ENCODE data around the gene ABCA1. TPM values are rescaled to one million over a fixed set of nuclear protein-coding genes. Genes with fewer than 3 reads are reported as not detected.
A peak's percentile ranks its signal among the peaks of the same experiment; 100 is the strongest.

ABCA1 gene
- total and polyA plus RNA-seq, 4 donors: 10.2 to 43.0 (median 27.8) TPM

DNA sequence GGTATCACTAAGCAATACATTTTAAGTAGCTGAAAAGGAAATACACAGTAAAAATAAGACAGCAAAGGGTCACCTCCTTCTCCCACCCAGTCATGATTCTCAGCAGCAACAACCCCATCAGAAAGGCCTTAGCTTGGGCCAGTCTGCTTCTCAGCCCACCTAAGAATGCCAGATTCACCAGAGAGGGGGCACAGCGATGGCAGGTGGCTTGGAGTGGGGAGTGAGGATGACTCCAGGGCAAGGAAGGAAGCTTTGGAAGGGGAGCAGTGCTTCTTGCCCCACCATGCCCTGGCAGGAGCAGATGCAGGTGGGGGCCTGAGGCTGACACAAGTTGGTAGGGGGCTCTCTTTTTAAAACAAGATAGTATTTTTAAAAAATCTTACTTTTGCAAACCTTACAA, 51.4 kb downstream of the ABCA1 start:
- no peak overlapping the region for H3K27ac ChIP-seq (ENCODE audit: low read depth, low read length)

DNA sequence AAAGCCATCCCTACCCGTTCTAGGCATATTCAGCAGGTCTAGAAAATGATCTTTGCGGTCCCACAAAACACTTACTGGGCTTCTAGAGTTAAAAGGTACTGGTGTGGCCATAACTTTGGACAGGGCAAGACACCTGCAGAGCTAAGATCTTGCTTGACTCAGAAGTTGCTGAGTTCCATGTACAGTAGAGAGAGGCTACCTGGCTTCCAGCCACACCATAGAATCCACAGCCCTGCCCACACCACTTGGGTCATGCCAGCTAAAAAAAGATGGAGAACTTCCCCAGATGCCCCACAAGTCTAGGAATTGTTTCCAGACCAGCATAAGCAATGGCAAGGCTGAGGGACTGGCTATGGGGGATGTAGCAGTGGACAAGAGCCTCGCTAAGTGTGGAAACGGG, 52.1 kb downstream of the ABCA1 start:
- H3K27ac ChIP-seq (ENCODE audit: low read depth, low read length): no peak overlapping the region
- 94% methylated on average over 2 of the region's 4 CpGs for WGBS (ENCODE audit: insufficient coverage)
- no peaks in the 10 kb centered on the region for H3K27me3 ChIP-seq (ENCODE audit: control insufficient read depth, insufficient read depth, low read length)
- H3K4me1 ChIP-seq (ENCODE audit: control insufficient read depth, insufficient read depth, low read length): no peaks in the 10 kb centered on the region
- no peak for DNase-seq (ENCODE audit: low read depth in 4 of 6, low spot score in 6 of 6)
- peaks cover 3% of the 10 kb centered on the region for H3K36me3 ChIP-seq (ENCODE audit: control insufficient read depth, insufficient read depth, low read length)
- H3K9me3 ChIP-seq (ENCODE audit: control insufficient read depth, insufficient read depth, low read length): no peaks in the 10 kb centered on the region
- H3K4me3 ChIP-seq (ENCODE audit: low read depth, low read length): no peak overlapping the region

More for the DNA sequence above, 51.4 kb downstream of the ABCA1 start:
- WGBS (ENCODE audit: insufficient coverage): 100% methylated on average over 1 of the region's 1 CpG
- no peak for DNase-seq (ENCODE audit: low read depth in 4 of 6, low spot score in 6 of 6)
- Histone ChIP-seq H3K36me3 (ENCODE audit: control insufficient read depth, insufficient read depth, low read length) (peaks cover 3% of the 10 kb centered on the region), H3K27me3 (ENCODE audit: control insufficient read depth, insufficient read depth, low read length) (no peaks in the 10 kb centered on the region), H3K9me3 (ENCODE audit: control insufficient read depth, insufficient read depth, low read length) (no peaks in the 10 kb centered on the region), H3K4me1 (ENCODE audit: control insufficient read depth, insufficient read depth, low read length) (peaks cover 1% of the 10 kb centered on the region), H3K4me3 (ENCODE audit: low read depth, low read length) (no peak overlapping the region)

DNA sequence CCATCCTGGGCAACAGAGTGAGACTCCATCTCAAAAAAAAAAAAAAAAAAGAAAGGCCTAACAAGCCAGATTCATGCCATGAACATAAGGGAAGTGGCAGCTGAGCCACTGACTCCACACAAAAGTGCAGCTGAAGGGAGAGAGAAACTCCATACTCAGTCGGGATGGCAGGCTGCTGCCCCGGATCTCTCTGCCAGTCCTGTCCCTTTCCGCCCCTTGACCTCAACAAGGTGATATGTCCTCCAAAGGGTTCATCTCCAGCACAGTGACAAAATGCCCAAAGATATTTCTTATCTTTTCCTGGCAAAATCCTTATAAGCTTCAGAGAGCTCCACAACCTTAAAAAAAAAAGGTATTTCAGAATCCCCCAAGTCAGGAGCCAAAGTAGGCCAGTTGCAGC, 52.6 kb downstream of the ABCA1 start:
- no peak overlapping the region for H3K27ac ChIP-seq (ENCODE audit: low read depth, low read length)

DNA sequence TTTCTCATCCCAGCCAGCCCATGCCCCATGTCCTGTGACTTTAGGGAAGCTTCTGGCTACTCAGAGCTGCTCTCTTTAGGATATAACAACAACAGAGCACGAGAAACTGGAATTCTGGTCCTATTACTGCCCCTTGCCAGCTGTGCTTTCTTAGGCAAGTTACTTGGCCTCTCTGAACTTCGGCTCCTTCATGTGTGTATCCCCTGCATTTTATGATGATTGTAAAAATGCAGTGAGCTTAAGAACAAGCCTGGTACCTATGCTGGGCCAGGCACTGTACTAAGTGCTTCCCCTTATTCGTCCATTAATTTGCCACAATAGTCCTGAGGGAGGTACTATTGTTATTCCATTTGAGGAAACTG, 54.5 kb downstream of the ABCA1 start:
- Histone ChIP-seq H3K27me3 (ENCODE audit: control insufficient read depth, insufficient read depth, low read length) (no peaks in the 10 kb centered on the region), H3K4me1 (ENCODE audit: control insufficient read depth, insufficient read depth, low read length) (peaks cover 12% of the 10 kb centered on the region), H3K36me3 (ENCODE audit: control insufficient read depth, insufficient read depth, low read length) (peaks cover 3% of the 10 kb centered on the region), H3K27ac (ENCODE audit: low read depth, low read length) (no peak overlapping the region), H3K4me3 (ENCODE audit: low read depth, low read length) (no peak overlapping the region), H3K9me3 (ENCODE audit: control insufficient read depth, insufficient read depth, low read length) (no peaks in the 10 kb centered on the region)
- DNase-seq (ENCODE audit: low read depth in 4 of 6, low spot score in 6 of 6): no peak
- WGBS (ENCODE audit: insufficient coverage): 79% methylated on average over 3 of the region's 3 CpGs

More for the DNA sequence above, 52.6 kb downstream of the ABCA1 start:
- peaks cover 3% of the 10 kb centered on the region for H3K36me3 ChIP-seq (ENCODE audit: control insufficient read depth, insufficient read depth, low read length)
- H3K4me1 ChIP-seq (ENCODE audit: control insufficient read depth, insufficient read depth, low read length): no peaks in the 10 kb centered on the region
- 100% methylated on average over 3 of the region's 3 CpGs for WGBS (ENCODE audit: insufficient coverage)
- no peak overlapping the region for H3K4me3 ChIP-seq (ENCODE audit: low read depth, low read length)
- no peaks in the 10 kb centered on the region for H3K27me3 ChIP-seq (ENCODE audit: control insufficient read depth, insufficient read depth, low read length)
- no peak for DNase-seq (ENCODE audit: low read depth in 4 of 6, low spot score in 6 of 6)
- no peaks in the 10 kb centered on the region for H3K9me3 ChIP-seq (ENCODE audit: control insufficient read depth, insufficient read depth, low read length)

- H3K27ac ChIP-seq (ENCODE audit: low read depth, low read length): no peak overlapping the region
- H3K27me3 ChIP-seq (ENCODE audit: control insufficient read depth, insufficient read depth, low read length): no peaks in the 10 kb centered on the region
- WGBS (ENCODE audit: insufficient coverage): 83% methylated on average over 2 of the region's 6 CpGs
- H3K36me3 ChIP-seq (ENCODE audit: control insufficient read depth, insufficient read depth, low read length): peaks cover 3% of the 10 kb centered on the region
- peaks cover 16% of the 10 kb centered on the region for H3K4me1 ChIP-seq (ENCODE audit: control insufficient read depth, insufficient read depth, low read length)
- H3K4me3 ChIP-seq (ENCODE audit: low read depth, low read length): no peak overlapping the region
- no peaks in the 10 kb centered on the region for H3K9me3 ChIP-seq (ENCODE audit: control insufficient read depth, insufficient read depth, low read length)
- DNase-seq (ENCODE audit: low read depth in 4 of 6, low spot score in 6 of 6): peak in 1 of 6 donors; percentile 52
Observed at GRCh38 chr9:104872656-104873488, 55.1 kb downstream of the ABCA1 start.

DNA sequence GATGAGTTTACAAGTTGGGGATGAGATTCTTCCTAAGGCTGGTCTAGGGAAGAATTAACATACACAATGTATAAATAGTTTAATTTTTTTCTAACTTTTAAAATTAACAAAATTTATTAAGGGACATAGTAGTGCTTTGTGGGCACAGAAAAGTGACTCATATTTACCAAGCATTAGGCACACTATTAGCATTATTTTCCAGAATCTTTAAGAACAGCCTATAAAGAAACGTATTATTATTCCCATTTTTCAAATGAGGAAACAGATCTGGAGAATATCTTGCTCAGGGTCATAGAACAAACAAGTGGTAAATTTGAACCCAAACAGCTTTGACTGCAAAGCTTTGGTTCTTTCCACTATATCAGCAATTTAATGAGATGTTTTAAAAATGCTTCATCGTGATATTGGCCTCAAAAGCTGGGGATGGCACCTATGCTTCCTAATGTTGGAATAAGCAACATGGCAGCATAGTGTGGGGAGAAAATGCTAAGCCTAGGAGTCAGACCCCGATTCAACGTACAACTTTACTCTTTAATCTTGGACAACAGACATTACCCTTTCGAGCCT, 55.9 kb downstream of the ABCA1 start:
- DNase-seq (ENCODE audit: low read depth in 4 of 6, low spot score in 6 of 6): no peak
- no CpG with 5 or more reads among the region's 5 CpGs for WGBS (ENCODE audit: insufficient coverage)

GRCh38 chr9:104869811-104870210, 58.1 kb downstream of the ABCA1 start:
- peak overlapping the region; percentile 35 for H3K27ac ChIP-seq (ENCODE audit: low read depth, low read length)
- WGBS (ENCODE audit: insufficient coverage): no CpG with 5 or more reads among the region's 1 CpG
- no peaks in the 10 kb centered on the region for H3K9me3 ChIP-seq (ENCODE audit: control insufficient read depth, insufficient read depth, low read length)

More for the DNA sequence above, 55.9 kb downstream of the ABCA1 start:
- Histone ChIP-seq H3K27me3 (ENCODE audit: control insufficient read depth, insufficient read depth, low read length) (no peaks in the 10 kb centered on the region), H3K36me3 (ENCODE audit: control insufficient read depth, insufficient read depth, low read length) (peaks cover 3% of the 10 kb centered on the region), H3K27ac (ENCODE audit: low read depth, low read length) (no peak overlapping the region), H3K4me1 (ENCODE audit: control insufficient read depth, insufficient read depth, low read length) (peaks cover 16% of the 10 kb centered on the region), H3K4me3 (ENCODE audit: low read depth, low read length) (no peak overlapping the region), H3K9me3 (ENCODE audit: control insufficient read depth, insufficient read depth, low read length) (no peaks in the 10 kb centered on the region)

DNA sequence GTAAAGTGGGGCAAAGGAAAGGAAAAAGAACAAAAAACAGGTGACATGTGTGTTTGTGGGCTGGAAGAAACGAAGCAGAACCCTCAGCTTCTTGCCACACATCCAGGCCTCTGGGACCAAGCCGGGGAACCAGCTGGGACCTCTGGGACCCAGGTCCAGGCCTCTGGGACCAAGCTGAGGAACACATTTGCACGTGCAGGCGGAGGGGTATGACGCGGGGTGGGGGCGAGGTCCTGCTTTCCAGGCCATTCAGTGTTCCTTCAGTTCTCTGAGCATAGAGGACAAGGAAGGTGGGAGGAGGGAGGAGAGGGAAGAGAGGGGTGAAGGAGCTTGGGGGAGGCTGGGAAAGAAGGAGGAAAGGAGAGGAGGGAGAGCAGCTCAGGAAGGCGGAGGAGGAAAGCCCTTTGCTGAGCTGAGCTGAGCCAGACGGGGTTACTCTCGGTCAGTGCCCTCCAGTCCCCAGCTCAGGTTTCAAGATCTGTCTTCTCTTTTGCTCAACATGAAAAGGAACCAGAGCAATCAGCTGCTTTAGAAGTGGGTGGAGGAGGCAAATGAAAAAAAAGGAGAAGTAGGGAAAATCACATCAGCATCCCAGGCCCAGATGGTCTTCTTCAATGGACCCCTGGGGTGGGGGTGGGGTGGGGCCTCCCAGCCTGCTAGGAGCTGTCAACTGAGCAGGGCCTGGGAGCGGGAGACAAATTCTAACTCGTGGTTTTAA, 59.1 kb downstream of the ABCA1 start:
- Histone ChIP-seq H3K36me3 (ENCODE audit: control insufficient read depth, insufficient read depth, low read length) (no peaks in the 10 kb centered on the region), H3K4me3 (ENCODE audit: low read depth, low read length) (no peak overlapping the region), H3K27me3 (ENCODE audit: control insufficient read depth, insufficient read depth, low read length) (no peaks in the 10 kb centered on the region), H3K4me1 (ENCODE audit: control insufficient read depth, insufficient read depth, low read length) (peaks cover 20% of the 10 kb centered on the region), H3K27ac (ENCODE audit: low read depth, low read length) (peak overlapping the region; percentile 35), H3K9me3 (ENCODE audit: control insufficient read depth, insufficient read depth, low read length) (no peaks in the 10 kb centered on the region)
- peak in 4 of 6 donors; percentile 36 to 81 (median 44) for DNase-seq (ENCODE audit: low read depth in 4 of 6, low spot score in 6 of 6)
- WGBS (ENCODE audit: insufficient coverage): 54% methylated on average over 8 of the region's 12 CpGs

More at GRCh38 chr9:104869811-104870210, 58.1 kb downstream of the ABCA1 start:
- DNase-seq (ENCODE audit: low read depth in 4 of 6, low spot score in 6 of 6): no peak
- H3K4me3 ChIP-seq (ENCODE audit: low read depth, low read length): no peak overlapping the region
- no peaks in the 10 kb centered on the region for H3K36me3 ChIP-seq (ENCODE audit: control insufficient read depth, insufficient read depth, low read length)
- peaks cover 16% of the 10 kb centered on the region for H3K4me1 ChIP-seq (ENCODE audit: control insufficient read depth, insufficient read depth, low read length)
- H3K27me3 ChIP-seq (ENCODE audit: control insufficient read depth, insufficient read depth, low read length): no peaks in the 10 kb centered on the region

- no peaks in the 10 kb centered on the region for H3K27me3 ChIP-seq (ENCODE audit: control insufficient read depth, insufficient read depth, low read length)
- no peak for DNase-seq (ENCODE audit: low read depth in 4 of 6, low spot score in 6 of 6)
- no peaks in the 10 kb centered on the region for H3K36me3 ChIP-seq (ENCODE audit: control insufficient read depth, insufficient read depth, low read length)
- WGBS (ENCODE audit: insufficient coverage): 75% methylated on average over 8 of the region's 8 CpGs
- H3K4me1 ChIP-seq (ENCODE audit: control insufficient read depth, insufficient read depth, low read length): peaks cover 20% of the 10 kb centered on the region
- H3K4me3 ChIP-seq (ENCODE audit: low read depth, low read length): no peak overlapping the region
- peak overlapping the region; percentile 22 for H3K27ac ChIP-seq (ENCODE audit: low read depth, low read length)
- H3K9me3 ChIP-seq (ENCODE audit: control insufficient read depth, insufficient read depth, low read length): no peaks in the 10 kb centered on the region
Observed at GRCh38 chr9:104868303-104868686, 59.7 kb downstream of the ABCA1 start.

All from spinal cord (tissue), 10 donors.